B cell (primary cell): ENCODE data around the gene VPS13D. TPM values are rescaled to one million over a fixed set of nuclear protein-coding genes. Genes with fewer than 3 reads are reported as not detected.

Experiments
- ATAC-seq: fragments of 200-7000 bp; cut with Tn5 transposase; one replicate; pipeline ENCODE4 v1.10.0; 2021; ENCODE audit warnings: low read depth, mild to moderate bottlenecking, moderate number of reproducible peaks, moderate library complexity
- CTCF ChIA-PET: fragments of 350-600 bp; sonication (Branson Sonifier 250); formaldehyde crosslinking; loops from one replicate; lab custom pipeline; 2021; ENCODE audit warnings: antibody characterized with exemption, inconsistent platforms; lab: Charles Lee
- POLR2A ChIA-PET: fragments of 350-600 bp; sonication (Branson Sonifier 250); formaldehyde crosslinking; loops from one replicate; lab custom pipeline; 2021; ENCODE audit warnings: antibody characterized with exemption; lab: Charles Lee
- DNase-seq: peaks from one replicate; pipeline ENCODE4 v3.0.0; 2013
- H2AFZ ChIP-seq: 2 replicates; pipeline ENCODE4 v1.6.1; 2012; ENCODE audit warnings: mild to moderate bottlenecking, low read depth, low read length; ENCODE audit not compliant: insufficient read depth, poor library complexity, severe bottlenecking
- H3K27ac ChIP-seq, 2 donors: 1 replicate in 1 of 2; 2 replicates in 1 of 2; pipeline ENCODE4 v1.5.1; 2012 to 2013; ENCODE audit warnings: low read length in 2 of 2, mild to moderate bottlenecking in 2 of 2, moderate library complexity in 1 of 2
- H3K27me3 ChIP-seq, 4 experiments: fragments of 200-600 bp in 1 of 4; sonication (generic) in 1 of 4; replicated peaks in 1 of 4; 1 replicate in 2 of 4; 2 replicates in 2 of 4; pipeline versions ENCODE4 v1.6.1 to v1.7.0; 2013 to 2016; ENCODE audit warnings: low read length in 3 of 4, mild to moderate bottlenecking in 2 of 4, mixed read lengths in 1 of 4, moderate library complexity in 1 of 4; ENCODE audit not compliant: insufficient read depth in 4 of 4, control insufficient read depth in 3 of 4; ENCODE audit errors: control extremely low read depth in 1 of 4
- H3K36me3 ChIP-seq, 2 experiments: replicated peaks in 1 of 2; 1 replicate in 1 of 2; 2 replicates in 1 of 2; pipeline versions ENCODE4 v1.6.1 to v1.7.1; 2013; ENCODE audit warnings: low read length in 1 of 2; ENCODE audit not compliant: insufficient read depth in 2 of 2, control insufficient read depth in 1 of 2; ENCODE audit errors: control extremely low read depth in 1 of 2, extremely low read depth in 1 of 2
- H3K4me1 ChIP-seq, 2 donors: fragments of 200-600 bp in 1 of 2; sonication (generic) in 1 of 2; 1 replicate in 1 of 2; 2 replicates in 1 of 2; pipeline versions ENCODE4 v1.5.1 to v1.6.1; 2013 to 2017; ENCODE audit warnings: low read length in 2 of 2; ENCODE audit not compliant: control insufficient read depth in 2 of 2, insufficient read depth in 2 of 2
- H3K4me2 ChIP-seq: replicated peaks from 2 replicates; pipeline ENCODE3; 2012; ENCODE audit warnings: mild to moderate bottlenecking, low read depth, low read length; ENCODE audit not compliant: poor library complexity, severe bottlenecking
- H3K4me3 ChIP-seq, 5 experiments: fragments of 200-600 bp in 1 of 5; sonication (generic) in 1 of 5; 1 replicate in 3 of 5; 2 replicates in 2 of 5; pipeline versions ENCODE4 v1.5.1 to v1.7.0; 2011 to 2016; ENCODE audit warnings: low read length in 4 of 5, mild to moderate bottlenecking in 4 of 5, low read depth in 2 of 5, control low read depth in 1 of 5, moderate library complexity in 1 of 5; ENCODE audit not compliant: insufficient read depth in 1 of 5; ENCODE audit errors: control extremely low read depth in 1 of 5, extremely low read depth in 1 of 5
- H3K79me2 ChIP-seq: fragments of 200-600 bp; sonication (generic); one replicate; pipeline ENCODE4 v1.6.0; 2016; ENCODE audit warnings: low read length; ENCODE audit not compliant: control insufficient read depth, insufficient read depth
- H3K9ac ChIP-seq: fragments of 200-600 bp; sonication (generic); 2 replicates; pipeline ENCODE4 v1.6.1; 2017; ENCODE audit warnings: mild to moderate bottlenecking, low read length, moderate library complexity
- H3K9me3 ChIP-seq, 3 donors: one replicate each; pipeline versions ENCODE4 v1.6.1 to v1.7.1; 2013; ENCODE audit warnings: low read length in 2 of 3; ENCODE audit not compliant: control insufficient read depth in 2 of 3, insufficient read depth in 1 of 3; ENCODE audit errors: control extremely low read depth in 1 of 3
- H4K20me1 ChIP-seq: 2 replicates; pipeline ENCODE4 v1.6.0; 2012; ENCODE audit warnings: mild to moderate bottlenecking, low read length; ENCODE audit not compliant: insufficient read depth, control insufficient read depth, poor library complexity, severe bottlenecking
- H3K27ac Mint-ChIP-seq: one replicate; pipeline ENCODE4 v1.8.0; 2021; ENCODE audit warnings: mixed read lengths
- H3K27me3 Mint-ChIP-seq: one replicate; pipeline ENCODE4 v1.8.0; 2021; ENCODE audit warnings: mixed read lengths
- H3K4me1 Mint-ChIP-seq: one replicate; pipeline ENCODE4 v1.8.0; 2021; ENCODE audit warnings: mixed read lengths
- H3K4me3 Mint-ChIP-seq: one replicate; pipeline ENCODE4 v1.8.0; 2021; ENCODE audit warnings: mixed read lengths
- H3K9me3 Mint-ChIP-seq: one replicate; pipeline ENCODE4 v1.8.0; 2022; ENCODE audit warnings: mixed read lengths; ENCODE audit not compliant: insufficient read depth
- EZH2 ChIP-seq: IDR thresholded peaks from 2 replicates; pipeline ENCODE4 v1.6.1; 2012; ENCODE audit warnings: borderline replicate concordance, low read depth, mild to moderate bottlenecking, moderate library complexity, low read length; ENCODE audit not compliant: insufficient read depth, poor library complexity, severe bottlenecking
- WGBS: methylation state at CpG from one replicate; pipeline ENCODE4 v1.1.5; 2013; ENCODE audit warnings: missing lambda C conversion rate; ENCODE audit not compliant: insufficient coverage; 5-methylcytosine and 5-hydroxymethylcytosine counted together
- intact Hi-C: fragments of 100-400 bp; cut with micrococcal nuclease; formaldehyde crosslinking; loops from one replicate; pipeline ENCODE4 v1.10.0; 2022
- polyA plus RNA-seq: library from polyadenylated mRNA; depleted of rRNA; stranded (reverse); fragments of >200 nt; gene quantifications from 2 replicates; pipeline ENCODE4 v1.2.3, GENCODE V29; 2012
- total RNA-seq, 2 donors: library from RNA; stranded (reverse); fragments of 120-200 nt in 1 of 2; gene quantifications; 1 replicate in 1 of 2; 2 replicates in 1 of 2; pipeline versions ENCODE4 v1.2.3 to v1.2.4, GENCODE V29; 2013 to 2022
- TF ChIP-seq, protein P1 (sequence below): fragments of 200-600 bp; IDR thresholded peaks from one replicate; pipeline ENCODE4 v1.8.0; 2022; ENCODE audit warnings: antibody characterized with exemption, mild to moderate bottlenecking

VPS13D gene
- total and polyA plus RNA-seq, 2 donors (not counting 1 experiment from before 2014, with no cell fraction given), result 29.9 to 104 TPM

DNA sequence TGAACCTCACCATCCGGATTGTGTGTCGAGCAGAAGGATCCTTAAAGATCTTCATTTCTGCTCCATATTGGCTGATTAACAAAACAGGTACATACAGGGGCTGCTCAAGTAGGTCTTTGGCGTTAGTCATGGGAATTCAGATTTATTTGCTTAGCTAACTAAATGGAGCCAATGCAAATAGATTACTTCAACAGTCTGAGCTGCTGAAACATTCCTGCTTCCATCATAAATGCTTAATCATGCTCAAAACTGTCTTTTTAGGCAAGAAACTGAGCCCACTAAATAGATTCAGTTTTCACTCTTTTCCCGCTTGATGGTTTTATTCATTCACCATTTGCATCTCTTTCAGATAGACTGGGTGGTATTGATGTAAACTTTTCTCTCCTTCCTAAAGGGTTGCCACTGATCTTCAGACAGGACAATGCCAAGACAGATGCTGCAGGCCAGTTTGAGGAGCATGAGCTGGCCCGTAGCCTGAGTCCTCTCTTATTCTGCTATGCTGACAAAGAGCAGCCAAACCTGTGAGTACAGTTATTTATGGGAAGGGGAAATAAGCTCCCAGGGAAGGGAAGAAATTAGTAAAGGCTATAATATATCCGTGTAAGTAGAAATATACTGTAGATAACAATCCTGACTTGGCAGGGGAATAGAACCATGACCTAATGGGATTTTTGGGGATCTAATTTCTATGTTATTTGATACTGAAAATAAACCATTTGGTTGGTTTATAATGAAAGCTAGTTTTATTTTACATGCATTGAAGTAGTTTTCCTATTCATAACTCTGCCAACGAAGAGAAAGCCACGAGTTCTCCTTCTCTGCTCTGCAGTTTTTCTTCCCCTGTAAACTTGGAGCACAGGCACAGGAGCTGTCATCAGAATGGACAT, 126.4 kb downstream of the VPS13D start:
- H3K4me3 Mint-ChIP-seq, result no peak overlapping the region
- DNase-seq, result no peak
- H3K9me3 Mint-ChIP-seq, result no peaks in the 10 kb centered on the region
- no peak overlapping the region for H3K9ac ChIP-seq
- H3K4me1 Mint-ChIP-seq, result no peaks in the 10 kb centered on the region
- 100% methylated on average over 4 of the region's 8 CpGs for WGBS
- intact Hi-C loops, result no loop called here
- H3K4me3 ChIP-seq, result no peak overlapping the region
- no peaks in the 10 kb centered on the region for H3K27me3 Mint-ChIP-seq
- H3K9me3 ChIP-seq, result no peaks in the 10 kb centered on the region
- no peaks in the 10 kb centered on the region for H3K4me1 ChIP-seq
- no peak overlapping the region for H3K27ac ChIP-seq
- TF ChIP-seq EZH2, result no peak
- TF ChIP-seq, protein P1, sequence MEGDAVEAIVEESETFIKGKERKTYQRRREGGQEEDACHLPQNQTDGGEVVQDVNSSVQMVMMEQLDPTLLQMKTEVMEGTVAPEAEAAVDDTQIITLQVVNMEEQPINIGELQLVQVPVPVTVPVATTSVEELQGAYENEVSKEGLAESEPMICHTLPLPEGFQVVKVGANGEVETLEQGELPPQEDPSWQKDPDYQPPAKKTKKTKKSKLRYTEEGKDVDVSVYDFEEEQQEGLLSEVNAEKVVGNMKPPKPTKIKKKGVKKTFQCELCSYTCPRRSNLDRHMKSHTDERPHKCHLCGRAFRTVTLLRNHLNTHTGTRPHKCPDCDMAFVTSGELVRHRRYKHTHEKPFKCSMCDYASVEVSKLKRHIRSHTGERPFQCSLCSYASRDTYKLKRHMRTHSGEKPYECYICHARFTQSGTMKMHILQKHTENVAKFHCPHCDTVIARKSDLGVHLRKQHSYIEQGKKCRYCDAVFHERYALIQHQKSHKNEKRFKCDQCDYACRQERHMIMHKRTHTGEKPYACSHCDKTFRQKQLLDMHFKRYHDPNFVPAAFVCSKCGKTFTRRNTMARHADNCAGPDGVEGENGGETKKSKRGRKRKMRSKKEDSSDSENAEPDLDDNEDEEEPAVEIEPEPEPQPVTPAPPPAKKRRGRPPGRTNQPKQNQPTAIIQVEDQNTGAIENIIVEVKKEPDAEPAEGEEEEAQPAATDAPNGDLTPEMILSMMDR, result no peak
- no peak overlapping the region for H3K27ac Mint-ChIP-seq
- H2AFZ ChIP-seq, result no peak overlapping the region
- H3K27me3 ChIP-seq, result no peaks in the 10 kb centered on the region
- ATAC-seq, result no peak
- no peaks in the 10 kb centered on the region for H3K79me2 ChIP-seq
- H3K4me2 ChIP-seq, result no peak overlapping the region
- CTCF ChIA-PET, result interaction anchor here (1.1 kb wide), 1 partner anchor 15 kb away, joined by 3 read pairs; no protein-coding TSS in a partner anchor
- H4K20me1 ChIP-seq, result no peaks in the 10 kb centered on the region
- POLR2A ChIA-PET, result no interaction called here
- H3K36me3 ChIP-seq, result peaks cover 2 to 53% of the 10 kb centered on the region in 2 experiments

DNA sequence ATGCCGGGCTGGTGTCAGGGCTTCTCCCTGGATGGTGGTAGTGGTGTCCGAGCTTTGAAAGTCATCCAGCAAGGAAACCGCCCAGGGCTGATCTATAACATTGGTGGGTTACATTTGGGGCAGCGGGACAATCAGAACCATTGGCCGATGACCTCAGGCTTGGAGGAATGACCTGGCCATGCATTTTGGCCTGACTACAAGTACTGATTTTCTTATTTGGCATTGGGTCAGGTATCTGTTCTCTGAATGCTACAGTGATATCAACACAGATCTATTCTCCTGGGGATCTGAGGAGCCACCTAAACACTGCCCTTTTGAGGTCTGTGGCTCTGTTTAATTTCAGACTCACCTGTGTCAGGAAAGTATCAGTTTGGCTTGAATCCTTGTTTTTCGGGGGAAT, 128.7 kb downstream of the VPS13D start:
- no peaks in the 10 kb centered on the region for H4K20me1 ChIP-seq
- H3K4me3 Mint-ChIP-seq, result no peak overlapping the region
- no peak for TF ChIP-seq EZH2
- TF ChIP-seq, protein P1, result no peak
- no peak overlapping the region for H2AFZ ChIP-seq
- H3K4me1 ChIP-seq, result no peaks in the 10 kb centered on the region
- ATAC-seq (no peak), DNase-seq (no peak)
- no peaks in the 10 kb centered on the region for H3K4me1 Mint-ChIP-seq
- intact Hi-C loops, result no loop called here
- H3K36me3 ChIP-seq, result peaks cover 2 to 68% of the 10 kb centered on the region in 2 experiments
- no peak overlapping the region for H3K27ac Mint-ChIP-seq
- no peak overlapping the region for H3K27ac ChIP-seq
- H3K4me3 ChIP-seq, result no peak overlapping the region
- H3K9me3 ChIP-seq, result no peaks in the 10 kb centered on the region
- H3K79me2 ChIP-seq, result no peaks in the 10 kb centered on the region
- WGBS, result 98% methylated on average over 5 of the region's 6 CpGs
- POLR2A ChIA-PET, result no interaction called here
- no peaks in the 10 kb centered on the region for H3K9me3 Mint-ChIP-seq
- no peaks in the 10 kb centered on the region for H3K27me3 ChIP-seq
- no peaks in the 10 kb centered on the region for H3K27me3 Mint-ChIP-seq
- H3K9ac ChIP-seq, result no peak overlapping the region
- CTCF ChIA-PET, result no interaction called here
- H3K4me2 ChIP-seq, result no peak overlapping the region
